Islet precursor cell (in vitro differentiated cells): Measurements from ENCODE around the gene TTI1.

Source experiments
- DNase-seq: peaks from one replicate; pipeline ENCODE4 v3.0.0-alpha.2; 2018

The TTI1 gene

DNA sequence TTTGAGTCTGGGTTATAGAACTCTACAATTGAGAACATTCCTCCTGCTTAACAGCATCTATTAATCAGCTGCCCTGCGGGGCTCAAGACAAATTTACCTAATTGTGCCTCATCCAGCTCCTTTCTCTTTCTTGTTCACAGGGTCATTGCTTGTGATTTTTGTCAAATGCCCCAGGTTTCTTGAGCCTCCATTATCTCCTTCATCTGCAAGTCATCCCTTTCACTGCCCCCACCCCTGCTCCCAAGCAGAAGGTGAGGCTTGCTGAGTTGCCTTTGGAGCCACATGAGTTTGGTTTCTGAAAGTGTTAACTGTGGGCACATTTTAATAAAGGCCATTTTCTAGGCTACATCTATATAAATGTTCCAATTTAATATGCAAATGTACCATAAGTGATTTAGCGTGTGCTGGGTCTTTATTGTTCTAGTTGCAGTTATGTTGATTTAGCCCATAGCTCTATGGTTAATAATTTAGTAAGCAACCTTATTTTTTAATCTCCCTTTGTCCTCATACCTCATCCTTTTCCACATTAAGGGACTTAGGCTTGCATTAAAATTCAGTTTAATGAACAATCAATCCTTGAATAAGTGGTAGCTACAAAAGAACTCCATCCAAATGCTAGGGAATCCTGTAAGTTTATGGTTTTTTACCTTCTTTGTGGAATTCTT lies 74.3 kb downstream of the TTI1 start:
- peak; percentile 55 for DNase-seq

DNA sequence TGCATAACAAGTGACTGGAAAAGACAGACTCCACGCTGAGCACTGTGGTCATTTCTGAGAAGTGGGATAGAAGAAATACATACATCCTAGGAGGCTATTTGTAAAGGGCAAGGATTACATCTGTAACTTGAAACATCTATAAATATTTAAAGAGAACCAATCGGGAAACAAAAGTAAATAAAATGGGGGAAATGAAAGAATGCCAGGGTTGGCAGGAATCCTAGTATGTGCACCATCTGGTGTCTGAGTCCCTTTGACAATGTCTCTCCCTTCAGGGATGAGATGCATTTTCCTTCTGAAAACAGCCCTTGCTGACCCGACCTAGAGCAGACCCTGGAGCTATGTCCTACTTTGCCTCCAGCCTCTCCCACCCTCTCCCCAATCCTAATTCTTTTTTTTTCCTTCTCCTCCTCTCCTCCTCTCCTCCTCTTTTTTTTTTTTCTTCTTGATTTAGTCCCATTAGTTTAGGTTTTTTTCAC lies 77.1 kb downstream of the TTI1 start:
- peak; percentile 7 for DNase-seq

DNA sequence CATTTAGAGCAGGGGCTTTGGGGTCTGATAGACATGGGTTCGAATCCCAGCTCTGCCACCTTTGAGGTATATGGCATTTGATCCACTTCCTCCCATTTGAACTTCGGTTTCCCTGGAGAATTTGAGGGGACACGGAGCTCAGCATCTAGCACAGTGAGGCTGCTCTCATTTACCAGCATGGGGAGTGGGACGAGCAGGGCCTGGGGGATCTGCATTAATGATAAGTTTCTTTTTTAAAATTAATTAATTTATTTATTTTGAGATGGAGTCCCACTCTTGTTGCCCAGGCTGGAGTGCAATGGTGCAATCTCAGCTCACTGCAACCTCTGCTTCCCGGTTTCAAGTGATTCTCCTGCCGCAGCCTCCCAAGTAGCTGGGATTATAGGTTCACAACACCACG lies 77.7 kb downstream of the TTI1 start:
- peak; percentile 10 for DNase-seq

DNA sequence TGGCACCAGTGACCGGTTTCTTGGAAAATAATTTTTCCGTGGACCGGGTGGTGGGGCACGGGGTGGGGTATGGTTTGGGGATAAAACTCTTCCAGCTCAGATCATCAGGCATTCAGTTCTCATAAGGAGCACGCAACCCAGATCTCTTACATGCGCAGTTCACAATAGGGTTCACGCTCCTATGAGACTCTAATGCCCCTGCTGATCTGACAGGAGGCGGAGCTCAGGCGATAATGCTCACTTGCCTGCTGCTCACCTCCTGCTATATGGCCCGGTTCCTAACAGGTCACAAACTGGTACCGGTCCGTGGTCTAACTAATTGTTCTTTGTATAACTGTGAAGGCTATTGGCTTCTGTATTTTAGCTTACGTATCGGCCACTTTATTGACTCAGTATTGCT lies 78.6 kb downstream of the TTI1 start:
- peak; percentile 25 for DNase-seq

DNA sequence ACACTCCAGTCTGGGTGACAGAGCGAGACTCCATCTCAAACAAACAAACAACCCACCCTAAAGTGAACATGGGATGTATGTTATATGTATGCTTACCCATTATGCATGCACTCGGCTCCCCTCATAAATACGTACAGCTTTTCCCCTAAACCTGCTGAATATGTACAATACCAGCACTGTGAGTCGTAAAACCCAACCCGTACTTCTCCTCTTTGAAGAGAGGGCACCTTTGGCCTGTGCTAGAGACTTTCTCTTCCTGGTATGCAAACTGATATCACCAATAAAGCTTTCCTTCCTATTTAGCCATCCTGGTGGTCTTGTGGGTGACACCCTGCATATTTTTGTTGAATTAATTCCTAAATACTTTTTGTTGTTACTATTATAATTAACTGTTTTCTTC lies 79.1 kb downstream of the TTI1 start:
- no peak for DNase-seq

DNA sequence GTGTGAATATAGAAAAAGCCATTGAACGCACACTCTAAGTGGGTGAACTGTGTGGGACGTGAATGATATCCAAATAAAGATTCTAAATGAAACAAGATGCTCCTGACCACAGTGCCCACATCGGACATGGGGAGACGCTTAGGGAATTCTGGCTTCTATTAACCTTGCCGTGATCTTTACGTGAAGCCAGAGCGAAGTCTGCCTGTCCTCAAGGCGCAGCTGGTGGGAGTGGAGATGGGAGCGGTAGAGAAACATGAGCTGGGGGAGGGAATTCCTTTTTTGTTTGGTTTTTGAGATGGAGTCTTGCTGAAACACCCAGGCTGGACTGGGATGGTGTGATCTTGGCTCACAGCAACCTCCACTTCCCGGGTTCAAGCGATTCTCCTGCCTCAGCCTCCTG lies 84.3 kb downstream of the TTI1 start:
- peak; percentile 12 for DNase-seq

DNA sequence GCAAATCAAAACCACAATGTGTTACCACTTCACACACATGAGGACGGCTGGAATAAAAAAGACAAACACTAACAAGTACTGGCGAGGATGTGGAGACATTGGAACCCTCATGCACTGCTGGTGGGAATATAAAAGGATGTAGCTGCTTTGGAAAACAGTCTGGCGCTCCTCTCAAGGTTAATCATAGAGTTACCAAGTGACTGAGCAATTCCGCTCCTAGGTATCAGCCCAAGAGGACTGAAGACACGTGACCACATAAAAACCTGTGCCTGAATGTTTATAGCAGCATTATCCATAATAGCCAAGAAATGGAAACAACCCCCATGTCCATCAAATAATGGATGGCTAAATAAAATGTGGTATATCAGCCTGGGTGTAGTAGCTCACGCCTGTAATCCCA lies 85.3 kb downstream of the TTI1 start:
- DNase-seq, result peak; percentile 12

DNA sequence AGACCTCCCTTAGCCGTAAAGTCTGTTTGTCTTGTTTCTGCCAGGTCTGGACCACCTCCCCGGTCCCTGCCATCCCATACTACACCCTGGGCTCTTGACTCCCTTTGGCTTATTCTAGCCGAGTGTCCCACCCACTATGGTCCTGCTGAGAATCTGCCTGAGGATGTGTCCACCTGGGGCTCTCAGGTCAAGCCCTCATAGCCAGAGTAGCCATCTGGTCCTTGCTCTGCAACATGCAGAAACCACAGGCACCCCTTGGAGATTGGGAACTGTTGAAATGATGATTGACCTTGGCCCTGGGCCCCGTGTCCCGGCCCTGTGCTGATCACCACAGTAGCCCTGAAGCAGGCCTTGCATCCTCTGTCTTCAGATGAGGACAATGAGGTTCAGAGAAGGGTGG lies 86.3 kb downstream of the TTI1 start:
- DNase-seq, result peak; percentile 24

DNA sequence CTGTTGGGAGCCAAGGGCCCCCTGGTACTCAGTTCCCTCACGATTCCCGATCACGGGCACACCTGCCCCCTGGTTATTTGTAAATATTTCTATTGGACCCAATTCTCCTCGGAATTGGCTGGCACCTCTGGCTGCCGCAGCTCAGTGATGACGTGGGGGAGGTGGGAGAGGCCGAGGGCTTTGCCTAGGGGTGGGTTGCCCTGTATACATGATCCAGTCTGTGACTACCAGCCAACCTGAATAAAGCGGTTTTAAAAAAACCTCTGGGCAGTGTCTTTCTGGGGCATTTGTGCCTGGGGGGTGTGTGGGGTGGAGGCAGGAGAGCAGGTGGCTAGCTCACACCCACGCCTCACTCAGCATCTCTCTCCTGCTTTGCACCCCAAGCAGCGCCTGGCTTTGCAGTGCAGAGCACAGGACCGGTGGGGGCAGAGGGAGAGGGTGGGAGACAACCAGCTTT lies 88.1 kb downstream of the TTI1 start:
- peak; percentile 44 for DNase-seq

DNA sequence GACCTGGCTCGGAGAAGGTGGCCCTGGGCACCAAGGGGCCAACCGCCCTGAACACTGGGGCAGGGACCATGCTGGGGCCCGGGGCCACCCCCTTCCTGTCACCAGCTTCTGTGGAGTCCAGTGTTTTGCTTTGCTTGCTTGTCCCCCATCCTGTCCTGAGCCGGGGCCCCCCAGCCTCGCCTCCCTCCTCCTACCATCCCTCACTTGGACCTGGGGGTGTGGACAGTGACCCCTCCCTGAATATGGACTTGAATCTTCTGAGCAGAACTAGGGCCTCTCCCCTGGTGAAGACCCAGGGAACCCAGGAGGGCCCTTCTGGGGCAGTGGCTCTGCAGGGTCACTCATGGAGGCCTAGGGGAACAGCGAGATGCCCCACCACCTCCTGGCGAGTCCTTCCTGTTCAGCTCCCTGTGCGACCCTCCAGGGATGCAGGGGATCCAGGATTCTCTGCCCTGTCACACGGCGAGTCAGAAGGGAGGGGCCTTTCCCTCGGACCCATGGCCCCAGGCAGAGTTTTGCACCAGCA lies 88.7 kb downstream of the TTI1 start:
- no peak for DNase-seq

DNA sequence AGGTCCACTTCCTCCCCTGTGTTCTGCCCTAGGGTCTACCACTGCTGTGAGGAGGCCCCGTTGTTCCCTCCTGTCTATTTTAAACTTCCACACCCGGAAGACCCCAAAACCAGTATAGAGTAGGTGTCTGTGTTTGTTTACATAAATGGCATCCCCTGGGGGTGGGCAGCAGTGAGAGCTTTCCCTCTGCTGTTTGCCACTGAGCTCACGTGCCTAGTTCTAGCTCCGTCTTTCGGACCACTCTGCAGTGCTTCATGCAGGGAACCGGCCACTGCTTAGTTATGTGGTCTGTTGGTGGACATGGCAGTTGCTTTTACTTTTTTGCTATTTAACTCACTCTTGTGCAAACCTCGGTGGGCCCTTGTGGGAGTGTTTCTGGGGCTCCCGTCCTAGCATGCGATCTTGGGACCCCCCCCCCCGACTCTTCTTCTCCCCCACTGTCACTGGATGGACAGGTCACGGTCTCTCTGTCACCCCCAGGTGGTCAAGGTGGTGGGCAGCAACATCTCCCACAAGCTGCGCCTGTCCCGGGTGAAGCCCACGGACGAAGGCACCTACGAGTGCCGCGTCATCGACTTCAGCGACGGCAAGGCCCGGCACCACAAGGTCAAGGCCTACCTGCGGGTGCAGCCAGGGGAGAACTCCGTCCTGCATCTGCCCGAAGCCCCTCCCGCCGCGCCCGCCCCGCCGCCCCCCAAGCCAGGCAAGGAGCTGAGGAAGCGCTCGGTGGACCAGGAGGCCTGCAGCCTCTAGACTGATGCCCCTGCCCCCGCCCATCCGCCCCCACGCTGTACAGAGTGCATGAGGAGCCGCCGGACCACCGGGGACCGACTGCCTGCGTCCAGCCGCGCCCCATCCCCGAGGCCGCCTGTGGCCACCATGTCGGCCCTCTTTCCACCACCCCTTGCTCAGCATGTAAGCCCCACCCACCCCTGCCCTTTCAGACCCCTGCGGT lies 89.5 kb downstream of the TTI1 start:
- peak; percentile 49 for DNase-seq

DNA sequence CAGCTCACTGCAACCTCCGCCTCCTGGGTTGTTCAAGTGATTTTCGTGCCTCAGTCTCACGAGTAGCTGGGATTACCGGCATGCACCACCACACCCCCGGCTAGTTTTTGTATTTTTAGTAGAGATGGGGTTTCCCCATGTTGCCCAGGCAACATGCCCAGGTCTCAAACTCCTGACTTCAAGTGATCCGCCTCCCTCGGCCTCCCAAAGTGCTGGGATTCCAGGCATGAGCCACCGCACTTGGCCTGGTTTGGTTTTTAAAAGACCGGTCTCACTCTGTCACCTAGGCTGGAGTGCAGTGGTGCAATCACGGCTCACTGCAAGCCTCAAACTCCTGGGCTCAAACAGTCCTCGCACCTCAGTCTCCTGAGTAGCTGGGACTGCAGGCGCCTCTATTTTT lies 90.2 kb downstream of the TTI1 start:
- DNase-seq, result peak; percentile 19

DNA sequence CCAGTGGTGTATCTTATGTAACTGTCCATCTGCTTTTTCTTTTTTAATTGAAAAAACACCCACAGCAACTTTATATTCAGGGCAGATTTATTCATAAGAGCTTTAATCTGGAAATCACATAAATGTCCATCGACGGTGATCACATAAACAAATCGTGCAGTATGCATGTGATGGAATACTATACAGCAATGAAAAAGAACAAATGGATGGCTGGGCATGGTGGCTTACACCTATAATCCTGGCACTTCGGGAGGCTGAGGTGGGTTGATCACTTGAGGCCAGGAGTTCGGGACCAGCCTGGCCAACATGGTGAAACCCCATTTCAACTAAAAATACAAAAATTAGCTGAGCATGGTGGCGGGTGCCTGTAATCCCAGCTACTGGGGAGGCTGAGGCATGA lies 91.3 kb downstream of the TTI1 start:
- DNase-seq, result no peak

DNA sequence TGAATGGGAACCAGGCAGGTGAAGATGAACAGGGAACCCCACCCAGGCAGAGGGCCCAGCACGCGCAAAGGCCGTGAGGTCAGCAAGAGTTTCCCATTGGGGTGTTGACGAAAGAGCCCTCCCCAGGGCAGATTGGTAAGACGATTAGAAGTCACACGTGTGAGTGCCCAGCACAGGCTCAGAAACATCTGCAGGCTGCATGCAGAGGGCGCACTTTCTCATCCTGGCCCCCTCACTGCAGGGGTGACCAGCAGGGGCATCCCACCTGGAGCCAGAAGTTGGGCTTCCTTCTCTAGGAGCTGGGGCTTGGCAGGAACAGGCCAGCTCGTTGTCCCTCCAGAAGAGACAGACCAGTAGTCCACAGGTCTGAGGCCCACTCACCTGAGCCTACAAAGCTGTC lies 91.9 kb downstream of the TTI1 start:
- peak; percentile 65 for DNase-seq

DNA sequence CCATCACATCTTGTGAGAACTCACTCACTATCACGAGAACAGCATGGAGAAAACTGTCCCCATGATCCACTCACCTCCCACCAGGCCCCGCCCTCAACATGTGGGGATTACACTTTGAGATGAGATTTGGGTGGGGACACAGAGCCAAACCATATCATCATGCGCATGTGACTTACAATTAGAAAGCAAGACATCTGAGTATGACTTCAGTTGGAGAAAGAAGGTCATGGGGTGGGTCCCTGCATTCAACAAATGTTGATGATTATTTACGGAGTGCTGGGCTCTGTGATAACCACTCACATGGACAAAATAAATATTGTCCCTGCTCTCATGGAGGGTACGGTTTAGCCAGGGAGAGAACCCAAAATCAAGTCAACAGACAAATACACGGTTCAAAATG lies 92.4 kb downstream of the TTI1 start:
- DNase-seq, result peak; percentile 17

DNA sequence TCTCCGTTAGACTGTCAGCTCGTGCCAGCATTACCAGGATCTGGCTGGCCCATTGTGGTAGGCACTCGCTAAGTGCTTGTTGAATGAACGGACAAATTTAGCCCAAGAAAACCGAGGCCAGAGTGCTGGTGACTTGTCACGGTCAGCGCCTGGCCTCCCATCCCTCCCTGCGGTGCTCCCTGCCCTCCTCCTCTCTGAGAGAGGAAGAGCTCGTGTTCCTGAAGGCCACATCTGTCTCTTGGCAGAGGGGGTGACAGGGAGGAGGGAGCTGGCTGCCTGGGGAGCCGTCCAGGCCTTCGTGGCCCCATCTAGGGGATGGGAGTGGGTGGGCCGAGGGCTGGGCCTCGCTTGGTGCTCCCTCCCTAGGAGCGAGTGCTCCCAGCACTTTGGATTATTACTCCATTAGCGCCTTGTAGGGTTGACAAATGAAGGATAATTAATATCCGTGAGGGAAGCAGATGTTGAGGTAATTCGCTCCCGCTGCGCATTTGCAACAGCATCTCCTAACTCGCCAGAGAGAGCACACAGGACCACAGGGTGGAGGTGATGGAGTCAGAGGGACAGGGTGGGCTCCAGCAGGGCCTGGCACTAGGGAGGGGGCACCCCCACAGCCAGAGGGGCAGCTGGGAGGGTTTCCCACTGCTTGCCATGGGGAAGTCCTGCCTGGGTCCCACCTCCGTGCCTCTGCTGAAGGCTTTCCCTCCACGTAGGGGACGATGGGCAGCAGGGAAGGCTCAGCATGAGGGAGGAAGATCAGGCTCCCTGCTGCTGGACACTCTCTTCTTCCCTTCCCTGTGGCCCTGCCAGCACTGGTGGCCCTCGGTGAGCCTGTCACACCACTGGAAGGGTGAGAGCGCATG lies 93.3 kb downstream of the TTI1 start:
- peak; percentile 46 for DNase-seq

DNA sequence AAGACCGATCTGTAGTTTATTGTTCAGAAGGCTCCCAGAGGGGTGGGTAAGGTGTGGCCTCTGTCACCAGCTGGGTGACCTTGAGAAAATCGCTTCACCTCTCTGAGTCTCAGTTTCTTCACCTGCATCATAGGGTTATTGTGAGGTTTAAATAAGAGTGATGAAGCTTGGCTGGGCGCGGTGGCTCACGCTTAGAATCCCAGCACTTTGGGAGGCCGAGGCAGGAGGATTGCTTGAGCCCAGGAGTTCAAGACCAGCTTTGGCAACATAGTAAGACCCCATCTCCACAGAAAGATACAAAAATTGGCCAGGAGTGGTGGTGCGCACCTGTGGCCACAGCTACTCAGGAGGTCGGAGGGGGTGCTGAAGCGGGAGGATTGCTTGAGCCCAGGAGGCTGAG lies 94.3 kb downstream of the TTI1 start:
- peak; percentile 34 for DNase-seq

DNA sequence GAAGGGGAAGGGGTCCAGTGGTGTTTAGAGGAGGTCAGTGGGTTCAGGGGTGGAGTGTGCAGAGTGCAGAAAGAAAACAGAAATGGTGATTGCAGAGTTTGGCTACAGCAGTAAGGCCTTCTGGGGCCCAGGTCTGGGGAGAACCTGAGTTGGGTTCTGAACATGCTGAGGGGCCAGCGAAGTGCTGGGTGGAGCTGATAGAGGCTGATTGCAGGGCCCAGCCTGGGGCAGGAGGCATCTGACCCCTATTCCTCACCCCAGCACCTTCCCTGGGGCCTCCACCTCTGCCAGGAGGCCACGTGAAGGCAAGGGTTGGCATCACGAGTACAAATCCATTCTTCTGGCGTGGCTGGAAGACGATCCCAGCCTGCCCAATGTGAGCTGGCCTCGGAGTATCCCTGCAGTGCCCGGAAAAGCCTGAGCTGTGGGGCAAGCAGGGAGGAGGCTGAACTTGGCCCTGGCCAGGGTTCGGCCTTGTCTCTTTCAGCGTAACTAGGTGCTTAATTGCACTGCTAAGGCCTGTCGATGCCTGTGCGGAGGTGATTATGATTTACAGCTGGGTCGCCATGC lies 95.0 kb downstream of the TTI1 start:
- no peak for DNase-seq

DNA sequence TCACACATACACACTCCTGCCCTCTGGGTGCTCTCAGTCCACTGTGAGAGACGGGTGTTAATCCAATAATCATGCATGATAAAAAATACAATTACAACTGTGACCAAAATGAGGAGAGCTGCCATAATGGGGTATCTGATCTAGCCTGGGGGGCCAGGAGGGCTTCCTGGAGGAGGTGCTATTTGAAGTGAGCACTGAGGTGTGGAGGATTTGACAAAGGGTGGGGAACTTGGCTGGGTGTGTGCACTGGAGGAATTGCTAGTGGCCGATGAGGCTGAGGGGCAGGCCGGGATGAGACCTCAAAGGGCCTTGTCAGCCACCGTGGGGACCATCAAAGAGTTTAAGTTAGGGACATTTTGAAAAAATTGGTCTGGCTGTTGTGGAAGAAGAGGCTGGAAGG lies 95.6 kb downstream of the TTI1 start:
- no peak for DNase-seq

DNA sequence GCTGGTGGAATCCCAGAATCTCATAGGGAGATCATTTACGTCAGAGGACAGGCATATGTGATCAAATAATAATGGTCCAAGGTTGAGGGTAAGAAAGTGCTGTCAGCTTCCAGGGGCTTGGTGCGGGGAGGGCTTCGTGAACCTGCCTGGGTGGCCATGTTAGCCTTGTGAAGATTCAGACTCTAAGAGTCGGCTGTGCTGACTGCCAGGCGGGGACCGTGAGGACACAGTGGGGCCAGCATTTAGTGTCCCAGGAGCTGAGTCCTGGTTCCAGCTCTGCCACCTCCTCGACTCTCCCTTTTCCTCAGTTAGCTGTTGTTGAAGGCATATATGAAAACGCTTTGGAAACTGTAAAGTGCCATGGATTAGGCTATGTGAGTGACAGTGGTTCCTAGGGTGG lies 96.8 kb downstream of the TTI1 start:
- DNase-seq, result no peak

DNA sequence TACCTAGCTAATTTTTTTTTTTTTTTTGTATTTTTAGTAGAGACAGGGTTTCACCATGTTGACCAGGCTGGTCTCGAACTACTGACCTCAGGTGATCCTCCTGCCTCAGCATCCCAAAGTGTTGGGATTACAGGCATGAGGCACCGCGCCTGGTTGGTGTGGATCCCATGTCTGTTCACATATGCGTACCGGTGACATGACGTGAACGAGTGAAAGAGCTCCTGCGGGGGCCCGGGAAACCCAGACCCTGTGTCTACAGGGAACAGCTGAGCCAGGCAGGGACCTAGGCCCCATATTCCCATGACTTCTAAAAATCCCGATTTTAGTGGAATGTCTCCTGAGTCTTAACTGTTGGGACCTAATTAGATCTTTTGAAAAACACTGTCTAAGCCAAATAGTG lies 97.2 kb downstream of the TTI1 start:
- no peak for DNase-seq

DNA sequence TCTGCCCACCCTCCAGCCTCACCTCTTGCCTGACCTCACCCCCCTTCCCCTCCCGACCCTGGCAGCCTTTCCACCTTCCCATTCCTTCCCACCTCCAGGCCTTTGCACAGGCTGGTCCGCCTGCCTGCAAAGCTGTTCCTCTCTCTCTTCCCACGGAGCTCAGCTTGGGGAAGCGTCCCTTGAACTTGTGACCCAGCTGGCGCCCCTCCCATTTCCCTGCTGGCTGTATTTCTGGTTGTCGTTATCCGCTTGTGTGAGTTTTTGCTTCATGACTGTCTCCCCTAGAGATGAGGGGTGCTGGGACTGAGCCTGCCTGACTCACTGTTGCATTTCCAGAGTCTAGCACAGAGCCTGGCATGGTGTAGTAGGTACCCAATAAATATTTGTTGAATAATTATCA lies 97.8 kb downstream of the TTI1 start:
- DNase-seq, result no peak
